HG03097 (cell line): ENCODE results near the gene NLRP6.
"Not testable (repeated sequence)": the region's sequence is repeated elsewhere in the genome, so short reads cannot be mapped to it uniquely, and the experiment has no call there.

ENCODE experiments used
- ATAC-seq: cut with Tn5 transposase; IDR thresholded peaks from one replicate; pipeline ENCODE4 v1.9.1; 2021; ENCODE audit not compliant: unreplicated experiment, low FRiP score

The NLRP6 gene

GRCh38 chr11:278001-278951 is at the start of gene NLRP6:
Gene NLRP6 (plus strand): TSS chr11:278407. CDS start chr11:278570, 163 bp downstream.
- no peak for ATAC-seq

- no peak for ATAC-seq
These were observed 47.8 kb upstream of the NLRP6 start for GRCh38 chr11:230431-230830.

DNA sequence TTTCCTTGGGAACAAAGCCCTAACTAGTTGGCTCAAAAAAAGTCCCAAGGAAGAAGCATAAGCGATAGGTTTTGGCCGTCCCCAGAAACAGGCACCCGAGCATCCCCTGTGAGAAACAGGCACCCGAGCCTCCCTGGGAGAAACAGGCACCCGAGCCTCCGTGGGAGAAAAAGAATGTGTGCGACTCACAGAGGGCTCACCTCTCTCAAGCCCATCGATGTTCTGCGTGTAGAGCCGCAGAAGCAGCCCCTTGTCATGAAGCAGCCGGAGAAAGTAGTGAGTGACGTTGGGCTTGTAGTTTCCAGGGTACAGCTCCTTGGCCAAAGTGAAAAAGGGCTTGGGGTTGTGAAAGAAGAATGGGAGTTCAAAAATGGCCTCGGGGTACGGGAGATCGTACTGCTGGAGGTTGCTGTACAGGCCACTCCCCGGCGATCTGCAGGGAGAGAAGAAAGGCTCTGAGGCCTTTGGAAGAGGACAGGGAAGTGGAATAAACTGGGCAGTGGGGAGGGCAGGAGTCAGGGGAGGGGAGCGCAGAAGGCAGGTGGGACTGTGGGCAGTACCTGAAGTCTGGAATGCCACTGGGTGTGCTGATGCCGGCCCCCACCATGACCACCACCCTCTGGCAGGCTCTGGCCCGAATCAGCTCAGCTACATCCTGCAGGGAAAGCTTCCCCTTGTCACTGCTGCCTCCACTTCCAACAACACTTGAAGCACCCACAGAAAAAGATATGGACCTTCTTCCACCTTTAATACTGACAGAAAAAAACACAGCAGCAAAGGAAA is 45.2 kb upstream of the NLRP6 start:
- ATAC-seq = no peak

- no peak for ATAC-seq
These were observed 43.0 kb upstream of the NLRP6 start for GRCh38 chr11:235180-235579.

DNA sequence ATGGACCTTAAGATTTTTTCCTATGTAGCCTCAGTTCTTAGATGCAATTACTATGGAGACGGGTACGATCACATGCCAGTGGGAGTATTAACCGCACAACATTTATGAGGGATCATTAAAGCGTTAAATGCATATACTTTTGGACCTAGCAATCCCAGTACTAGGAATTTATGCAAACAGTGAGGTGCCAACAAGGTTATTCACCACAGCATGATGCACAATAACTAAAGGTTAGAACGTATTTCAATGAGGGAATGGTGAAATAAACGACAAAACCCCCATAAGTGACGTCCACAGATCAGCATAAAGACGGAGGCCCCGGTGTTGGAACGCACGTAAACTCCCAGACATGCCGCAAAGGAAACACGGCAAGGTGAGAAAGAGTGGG is 42.6 kb upstream of the NLRP6 start:
- no peak for ATAC-seq

DNA sequence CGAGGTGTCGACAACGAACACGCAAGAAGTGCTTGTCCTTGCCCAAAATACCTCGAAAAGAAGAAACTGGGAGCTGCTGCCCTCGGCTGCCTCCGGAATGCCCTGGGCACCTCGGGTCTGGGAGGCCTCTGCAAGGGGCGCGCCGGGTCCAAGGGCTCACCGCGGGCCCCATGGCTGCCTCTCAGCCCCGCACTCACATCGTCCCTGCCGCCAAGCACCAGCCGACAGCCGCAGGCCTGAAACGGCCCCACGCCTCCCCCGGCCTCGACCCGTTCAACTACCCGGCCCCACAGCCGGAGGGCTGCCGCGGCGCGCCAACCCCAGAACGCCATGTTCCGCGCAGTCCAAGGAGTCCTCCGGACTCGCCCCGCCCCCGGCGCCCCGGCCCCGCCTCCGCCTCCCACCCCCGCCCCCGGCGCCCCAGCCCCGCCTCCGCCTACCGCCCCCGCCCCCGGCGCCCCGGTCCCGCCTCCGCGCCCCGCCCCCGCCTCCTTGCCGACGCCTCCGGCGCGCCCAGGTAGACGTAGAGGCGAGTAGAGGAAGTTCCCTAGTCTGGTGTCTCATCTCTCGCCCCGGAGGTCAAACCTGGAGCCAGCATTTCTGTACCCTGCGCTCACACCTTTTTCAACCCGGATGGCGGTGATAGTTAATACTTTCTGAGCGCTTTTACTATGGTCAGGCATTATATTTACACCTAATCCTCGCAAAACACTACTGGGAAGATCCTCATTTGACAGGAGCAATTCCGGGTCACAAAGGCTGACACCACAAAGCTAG is 42.0 kb upstream of the NLRP6 start, which contains the start of gene SIRT3:
Gene SIRT3, minus strand, starts transcription at position 346 of the 777 bp plus-strand sequence. Its CDS starts 14 bp downstream, at position 332.
- peak; percentile 53 for ATAC-seq

DNA sequence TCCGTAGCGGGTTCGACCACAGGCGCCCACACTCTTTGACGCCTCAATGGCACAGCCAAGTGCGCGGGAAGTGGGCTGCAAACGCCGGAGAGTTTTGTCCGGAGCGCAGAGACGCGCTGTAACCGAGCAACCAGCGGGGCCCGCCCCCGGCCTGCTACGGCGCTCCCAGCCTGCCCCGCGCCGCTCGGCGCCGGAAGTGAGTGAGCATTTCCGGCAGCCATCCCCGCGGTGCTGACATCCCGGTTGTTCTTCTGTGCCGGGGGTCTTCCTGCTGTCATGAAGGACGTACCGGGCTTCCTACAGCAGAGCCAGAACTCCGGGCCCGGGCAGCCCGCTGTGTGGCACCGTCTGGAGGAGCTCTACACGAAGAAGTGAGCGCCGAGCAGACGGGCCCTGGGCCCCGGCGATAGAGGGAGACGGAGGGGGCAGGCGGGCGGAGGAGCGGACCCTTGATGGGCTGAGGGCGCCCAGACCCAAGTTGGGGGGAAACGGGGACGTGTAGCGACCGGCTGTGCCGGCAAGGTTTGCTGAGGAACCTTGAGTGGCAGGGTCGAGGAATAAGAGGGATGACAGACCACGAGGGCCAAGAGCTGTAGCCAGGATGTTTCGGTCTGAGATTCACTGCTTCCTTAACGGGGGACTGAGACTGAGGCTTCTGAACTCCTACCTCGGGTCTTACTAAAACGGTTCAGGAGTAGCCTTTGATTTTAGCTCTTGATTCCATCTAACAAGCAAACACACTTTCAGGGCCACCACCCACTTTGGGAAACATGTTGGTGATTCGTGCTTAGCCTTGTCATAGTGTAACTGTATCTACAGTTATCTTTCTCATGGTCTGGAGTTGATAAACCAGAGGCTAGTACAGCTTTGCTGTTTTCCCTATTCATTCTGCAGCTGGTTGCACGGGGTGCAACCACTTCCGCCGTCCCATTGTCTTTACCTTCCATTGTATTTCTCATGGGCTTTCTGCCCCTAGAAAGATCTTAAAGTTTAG is 41.1 kb upstream of the NLRP6 start, which contains the start of gene PSMD13:
Gene PSMD13, plus strand, starts transcription at position 203 of the 994 bp plus-strand sequence. Its CDS starts 74 bp downstream, at position 277.
- ATAC-seq = peak; percentile 83

DNA sequence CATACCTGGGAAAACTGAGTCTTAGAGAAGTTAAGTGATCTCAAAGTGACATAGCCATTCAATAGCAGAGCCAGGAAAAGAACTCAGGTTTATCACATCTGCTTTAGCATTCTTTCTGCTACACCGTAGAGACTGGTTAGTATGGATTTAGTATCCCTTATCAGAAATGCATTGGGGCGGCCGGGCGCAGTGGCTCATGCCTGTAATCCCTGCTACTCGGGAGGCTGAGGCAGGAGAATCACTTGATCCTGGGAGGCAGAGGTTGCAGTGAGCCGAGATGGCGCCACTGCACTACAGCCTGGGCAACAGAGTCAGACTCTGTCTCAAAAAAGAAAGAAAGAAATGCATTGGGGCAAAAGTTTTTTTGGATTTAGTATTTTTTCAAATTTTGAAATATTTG is 39.9 kb upstream of the NLRP6 start:
- not testable (repeated sequence) for ATAC-seq

- no peak for ATAC-seq
These were observed 37.9 kb upstream of the NLRP6 start for GRCh38 chr11:240315-240714.

- no peak for ATAC-seq
These were observed 36.6 kb upstream of the NLRP6 start for GRCh38 chr11:241634-242033.

GRCh38 chr11:244376-244775 is 33.8 kb upstream of the NLRP6 start:
- no peak for ATAC-seq

DNA sequence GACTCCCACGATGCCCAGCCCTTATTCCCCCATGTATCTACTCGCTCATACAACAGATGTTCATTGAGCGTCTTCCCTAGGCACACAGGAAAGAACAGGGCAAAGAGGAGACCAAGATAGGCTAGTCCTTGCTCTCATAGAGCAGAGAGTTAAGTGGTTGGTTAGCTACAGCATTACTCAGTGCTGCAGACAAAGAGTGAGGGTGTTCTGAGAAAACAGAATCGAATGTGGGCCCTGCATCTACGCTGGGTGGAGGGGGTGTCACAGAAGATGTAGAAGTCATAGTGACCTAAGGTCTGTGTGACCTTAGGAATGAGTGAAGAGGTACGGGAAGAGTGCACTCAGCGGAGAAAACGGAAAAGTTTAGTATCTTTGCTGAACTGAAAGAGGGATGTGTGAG is 29.1 kb upstream of the NLRP6 start:
- ATAC-seq = no peak

DNA sequence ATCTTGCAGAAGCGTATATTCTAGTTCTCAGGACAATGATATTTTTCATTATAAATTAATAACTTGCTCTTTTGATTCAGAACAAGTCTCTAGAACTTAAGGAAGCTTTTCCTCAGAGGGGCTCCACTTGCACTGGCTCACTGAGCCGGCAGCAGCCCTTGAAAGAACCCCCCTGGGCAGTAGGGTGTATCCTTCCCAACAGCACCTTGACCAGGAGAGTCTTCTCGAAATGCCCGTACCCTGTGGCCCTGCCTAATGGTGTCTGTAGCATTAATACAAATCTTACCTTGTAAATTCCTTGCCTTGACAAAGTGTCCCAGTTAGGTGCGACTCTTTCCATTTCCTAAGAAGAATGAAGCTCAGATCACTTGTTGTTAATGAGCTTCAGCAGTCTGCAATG is 27.9 kb upstream of the NLRP6 start:
- ATAC-seq = no peak

DNA sequence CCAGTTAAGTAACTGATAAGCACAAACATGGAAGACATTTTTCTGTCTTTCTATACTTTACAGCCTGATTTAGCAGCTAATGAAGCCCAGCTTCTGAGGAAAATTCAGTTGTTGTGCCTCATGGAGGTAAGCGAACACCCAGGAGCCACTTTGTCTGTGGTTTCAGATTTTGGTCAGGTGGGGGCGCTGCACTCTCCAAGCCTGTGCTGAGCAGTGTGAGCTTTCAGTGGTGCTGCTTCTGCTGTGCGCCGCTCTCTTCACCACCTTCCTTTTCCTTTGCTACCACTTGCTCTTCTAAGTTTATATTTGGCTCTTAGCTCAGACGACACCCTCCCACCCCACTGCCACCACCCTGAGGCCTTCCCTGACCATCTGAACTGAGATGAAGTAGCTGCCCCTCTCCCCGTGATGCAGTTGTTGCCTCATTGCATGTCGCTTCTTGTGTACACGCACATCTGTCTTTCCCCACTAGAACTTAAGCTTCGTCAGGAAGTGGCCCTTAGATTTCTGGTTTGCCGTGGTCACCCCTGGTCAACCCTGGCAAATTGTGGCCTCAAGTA is 27.4 kb upstream of the NLRP6 start:
- ATAC-seq = no peak

GRCh38 chr11:251550-251949 is 26.7 kb upstream of the NLRP6 start:
- ATAC-seq = no peak

DNA sequence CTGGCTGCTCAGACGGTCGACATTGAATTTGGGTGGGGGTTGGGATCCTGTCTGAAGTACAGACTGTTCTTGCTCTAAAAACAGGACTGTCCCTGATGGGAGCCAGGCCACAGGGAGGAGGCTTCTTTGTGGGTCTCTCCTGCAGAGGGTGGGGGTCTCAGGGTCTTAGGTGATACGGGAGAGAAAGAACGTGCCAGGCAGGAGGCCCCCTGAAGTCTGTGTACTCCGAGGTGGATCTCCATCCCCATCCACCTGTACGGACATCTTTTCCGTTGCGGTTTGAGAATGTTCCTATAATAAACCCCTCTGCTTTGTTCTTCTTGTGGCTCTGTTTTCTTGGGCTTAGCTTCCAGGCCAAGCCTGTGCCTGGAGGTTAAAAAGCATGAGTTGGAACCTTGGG is 25.5 kb upstream of the NLRP6 start:
- no peak for ATAC-seq

DNA sequence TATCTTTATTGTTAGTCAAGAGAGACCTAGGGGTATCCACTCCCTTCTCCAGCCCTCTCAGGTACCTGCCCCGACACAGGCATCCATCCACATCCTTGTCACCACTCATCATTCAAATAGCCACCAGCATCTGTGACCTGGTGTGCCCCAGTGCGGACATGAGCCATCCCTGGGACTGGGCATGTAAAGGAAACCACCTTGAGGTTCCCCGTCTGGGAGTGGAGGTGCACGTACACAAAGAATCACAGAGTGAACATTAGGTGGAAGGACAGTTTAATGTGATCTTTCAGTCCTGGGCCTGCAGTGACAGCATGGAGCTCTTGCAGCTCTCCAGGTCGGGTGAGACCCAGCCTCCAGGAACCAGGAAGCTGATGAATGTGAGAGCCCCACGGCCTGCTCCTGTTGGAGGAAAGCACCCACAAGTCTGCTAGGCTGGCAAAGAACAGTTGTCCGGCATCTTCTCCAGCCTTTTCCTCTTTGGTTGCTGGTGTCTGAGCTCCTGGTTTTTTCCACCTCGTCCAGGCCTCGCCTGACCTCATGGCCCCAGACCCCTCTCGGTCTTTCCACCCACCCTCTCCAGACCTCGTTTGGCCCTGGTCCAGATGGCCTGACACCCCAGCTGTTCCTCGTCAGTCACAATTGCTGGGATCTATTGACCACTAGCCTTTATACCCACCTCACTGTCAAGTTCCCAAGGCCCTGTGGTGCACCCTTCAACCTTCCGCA is 24.9 kb upstream of the NLRP6 start:
- no peak for ATAC-seq

- no peak for ATAC-seq
These were observed 24.3 kb upstream of the NLRP6 start for GRCh38 chr11:253886-254270.
